T-cell (primary cell): Measurements from ENCODE around the gene RAB6B. TPM values are rescaled to one million over a fixed set of nuclear protein-coding genes. Genes with fewer than 3 reads are reported as not detected.

Experiments
- ATAC-seq, 4 experiments: fragments of 200-7000 bp in 3 of 4; fragments of 150-1000 bp in 1 of 4; cut with Tn5 transposase; replicated peaks in 1 of 4; 1 replicate in 3 of 4; 2 replicates in 1 of 4; pipeline ENCODE4 v1.10.0; 2021; ENCODE audit warnings: moderate library complexity in 3 of 4, mild to moderate bottlenecking in 2 of 4, moderate number of reproducible peaks in 1 of 4
- CTCF ChIA-PET, 2 donors: fragments of 300-600 bp; sonication (Branson Sonifier 250); formaldehyde crosslinking; loops; one replicate each; lab custom pipeline; 2022; ENCODE audit warnings: antibody characterized with exemption in 2 of 2; lab: Charles Lee
- POLR2A ChIA-PET, 2 donors: fragments of 300-600 bp; sonication (Branson Sonifier 250); formaldehyde crosslinking; loops; one replicate each; lab custom pipeline; 2022; ENCODE audit warnings: antibody characterized with exemption in 2 of 2; lab: Charles Lee
- DNase-seq, 35 experiments: peaks; one replicate each; pipeline versions ENCODE4 v3.0.0 to v3.0.0-alpha.2; 2013 to 2023
- H3K27ac ChIP-seq: one replicate; pipeline ENCODE4 v1.5.1; 2013; ENCODE audit warnings: low read length
- H3K27me3 ChIP-seq, 2 experiments: replicated peaks in 1 of 2; 1 replicate in 1 of 2; 2 replicates in 1 of 2; pipeline versions ENCODE4 v1.6.1 to v1.7.0; 2013; ENCODE audit warnings: low read length in 1 of 2, mixed read lengths in 1 of 2; ENCODE audit not compliant: control insufficient read depth in 2 of 2, insufficient read depth in 2 of 2; ENCODE audit errors: extremely low read depth in 1 of 2
- H3K36me3 ChIP-seq, 2 donors: 1 replicate in 1 of 2; 2 replicates in 1 of 2; pipeline versions ENCODE4 v1.6.1 to v1.7.0; 2013; ENCODE audit warnings: low read length in 1 of 2; ENCODE audit not compliant: control insufficient read depth in 2 of 2, insufficient read depth in 1 of 2; ENCODE audit errors: extremely low read depth in 1 of 2
- H3K4me1 ChIP-seq, 2 experiments: 1 replicate in 1 of 2; 2 replicates in 1 of 2; pipeline versions ENCODE4 v1.6.1 to v1.7.0; 2013; ENCODE audit warnings: low read length in 2 of 2, mixed read lengths in 1 of 2; ENCODE audit not compliant: insufficient read depth in 2 of 2, control insufficient read depth in 1 of 2; ENCODE audit errors: extremely low read depth in 1 of 2
- H3K4me3 ChIP-seq, 2 donors: 1 replicate in 1 of 2; 2 replicates in 1 of 2; pipeline versions ENCODE4 v1.5.1 to v1.7.0; 2013; ENCODE audit warnings: mild to moderate bottlenecking in 2 of 2, low read length in 1 of 2, moderate library complexity in 1 of 2; ENCODE audit not compliant: control insufficient read depth in 1 of 2; ENCODE audit errors: extremely low read depth in 1 of 2
- H3K9me3 ChIP-seq: 2 replicates; pipeline ENCODE4 v1.7.0; 2013
- H3K27ac Mint-ChIP-seq, 2 donors: one replicate each; pipeline ENCODE4 v1.8.0; 2020 to 2021; ENCODE audit warnings: mild to moderate bottlenecking in 2 of 2, mixed read lengths in 2 of 2
- H3K27me3 Mint-ChIP-seq, 2 donors: one replicate each; pipeline ENCODE4 v1.8.0; 2021 to 2022; ENCODE audit warnings: mixed read lengths in 2 of 2
- H3K36me3 Mint-ChIP-seq: one replicate; pipeline ENCODE4 v1.8.0; 2021; ENCODE audit warnings: mixed read lengths
- H3K4me1 Mint-ChIP-seq, 3 donors: one replicate each; pipeline ENCODE4 v1.8.0; 2020 to 2022; ENCODE audit warnings: mixed read lengths in 3 of 3, mild to moderate bottlenecking in 1 of 3
- H3K4me3 Mint-ChIP-seq, 3 donors: one replicate each; pipeline ENCODE4 v1.8.0; 2020 to 2022; ENCODE audit warnings: mild to moderate bottlenecking in 3 of 3, mixed read lengths in 3 of 3, moderate library complexity in 3 of 3
- H3K9me3 Mint-ChIP-seq, 3 donors: one replicate each; pipeline ENCODE4 v1.8.0; 2020 to 2022; ENCODE audit warnings: mixed read lengths in 3 of 3
- WGBS: methylation state at CpG from one replicate; pipeline ENCODE4 v1.1.5; 2013; ENCODE audit warnings: missing lambda C conversion rate; ENCODE audit not compliant: insufficient coverage; 5-methylcytosine and 5-hydroxymethylcytosine counted together
- total RNA-seq, 35 experiments: library from RNA in 6 of 35; stranded (reverse) in 6 of 35; fragments of 120-200 nt in 1 of 35; gene quantifications; one replicate each; pipeline versions ENCODE4 v1.2.1 to v1.2.4 and lab custom pipeline; 2013 to 2026

RAB6B gene
- total RNA-seq, 5 donors from 2014 or later (not counting 1 experiment from before 2014, with no cell fraction given): 0.23 to 2.4 (median 0.76) TPM

- Histone ChIP-seq H3K9me3 (no peaks in the 10 kb centered on the region), H3K27me3 (no peaks in the 10 kb centered on the region), H3K36me3 (peaks cover 17 to 71% of the 10 kb centered on the region in 2 donors), H3K27ac (no peak overlapping the region), H3K4me3 (no peak overlapping the region), H3K4me1 (no peaks in the 10 kb centered on the region)
- Mint-ChIP-seq H3K4me3 (no peak overlapping the region), H3K36me3 (peaks cover 66% of the 10 kb centered on the region), H3K27ac (no peak overlapping the region), H3K9me3 (no peaks in the 10 kb centered on the region), H3K4me1 (peaks cover 0 to 2% (median 2%) of the 10 kb centered on the region in 3 donors), H3K27me3 (no peaks in the 10 kb centered on the region)
- CTCF ChIA-PET: interaction anchor here in 1 of 2 donors (0.7 kb wide), 1 partner anchor 421 kb away, joined by 3 read pairs; the partner anchor contains the start of gene BFSP2
- DNase-seq: no peak
- ATAC-seq: no peak
- POLR2A ChIA-PET: interaction anchor here in 1 of 2 donors (1.1 kb wide), 1 partner anchor 15 kb away, joined by 3 read pairs; no protein-coding TSS in a partner anchor
- 100% methylated on average over 1 of the region's 3 CpGs for WGBS
Measured at GRCh38 chr3:133820889-133821675, 74.6 kb downstream of the RAB6B start.

GRCh38 chr3:133820129-133820528 is 75.6 kb downstream of the RAB6B start:
- Histone ChIP-seq H3K4me3 (no peak overlapping the region), H3K36me3 (peaks cover 20 to 80% of the 10 kb centered on the region in 2 donors), H3K27me3 (no peaks in the 10 kb centered on the region), H3K27ac (no peak overlapping the region), H3K9me3 (no peaks in the 10 kb centered on the region), H3K4me1 (no peaks in the 10 kb centered on the region)
- POLR2A ChIA-PET: interaction anchor here in 1 of 2 donors (0.5 to 0.7 kb wide), 3 partner anchors 15 to 1163 kb away, joined by 3 to 7 read pairs (median 3); partner anchors contain the start of gene SRPRB
- Mint-ChIP-seq H3K4me3 (no peak overlapping the region), H3K4me1 (peaks cover 3 to 7% (median 3%) of the 10 kb centered on the region in 3 donors), H3K27ac (no peak overlapping the region), H3K27me3 (no peaks in the 10 kb centered on the region), H3K9me3 (no peaks in the 10 kb centered on the region), H3K36me3 (peaks cover 63% of the 10 kb centered on the region)
- 88% methylated on average over 2 of the region's 4 CpGs for WGBS
- ATAC-seq (no peak), DNase-seq (no peak)
- CTCF ChIA-PET: interaction anchor here in 1 of 2 donors (0.9 kb wide), 1 partner anchor 108 kb away, joined by 3 read pairs; no protein-coding TSS in a partner anchor

GRCh38 chr3:133815386-133815785 is 80.3 kb downstream of the RAB6B start:
- no peak overlapping the region for H3K4me3 Mint-ChIP-seq
- H3K4me1 ChIP-seq: no peaks in the 10 kb centered on the region
- DNase-seq: no peak
- H3K9me3 ChIP-seq: no peaks in the 10 kb centered on the region
- H3K27ac Mint-ChIP-seq: no peak overlapping the region
- peaks cover 3 to 78% of the 10 kb centered on the region in 2 donors for H3K36me3 ChIP-seq
- H3K4me1 Mint-ChIP-seq: peaks cover 14 to 23% (median 21%) of the 10 kb centered on the region in 3 donors
- H3K9me3 Mint-ChIP-seq: no peaks in the 10 kb centered on the region
- peaks cover 48% of the 10 kb centered on the region for H3K36me3 Mint-ChIP-seq
- no peak for ATAC-seq
- no peaks in the 10 kb centered on the region for H3K27me3 ChIP-seq
- ChIA-PET POLR2A (no interaction called here), CTCF (no interaction called here)
- WGBS: no CpG with 5 or more reads among the region's 2 CpGs
- no peak overlapping the region for H3K4me3 ChIP-seq
- no peak overlapping the region for H3K27ac ChIP-seq
- no peaks in the 10 kb centered on the region for H3K27me3 Mint-ChIP-seq

GRCh38 chr3:133812872-133813271 is 82.8 kb downstream of the RAB6B start:
- Histone ChIP-seq H3K4me1 (no peaks in the 10 kb centered on the region), H3K9me3 (no peaks in the 10 kb centered on the region), H3K36me3 (peaks cover 6 to 83% of the 10 kb centered on the region in 2 donors), H3K27ac (no peak overlapping the region), H3K27me3 (no peaks in the 10 kb centered on the region), H3K4me3 (no peak overlapping the region)
- no peak overlapping the region for H3K27ac Mint-ChIP-seq
- POLR2A ChIA-PET: interaction anchor here in 1 of 2 donors (0.6 kb wide), 1 partner anchor 137 kb away, joined by 3 read pairs; no protein-coding TSS in a partner anchor
- H3K27me3 Mint-ChIP-seq: no peaks in the 10 kb centered on the region
- H3K9me3 Mint-ChIP-seq: no peaks in the 10 kb centered on the region
- ATAC-seq (no peak), DNase-seq (no peak)
- no CpG with 5 or more reads among the region's 1 CpG for WGBS
- CTCF ChIA-PET: no interaction called here
- peaks cover 27 to 38% (median 27%) of the 10 kb centered on the region in 3 donors for H3K4me1 Mint-ChIP-seq
- no peak overlapping the region for H3K4me3 Mint-ChIP-seq
- H3K36me3 Mint-ChIP-seq: peaks cover 47% of the 10 kb centered on the region

GRCh38 chr3:133805702-133806475 is 89.8 kb downstream of the RAB6B start, which contains the start of gene SRPRB:
Gene SRPRB, plus strand, starts transcription at chr3:133805815. Its CDS starts 34 bp downstream, at chr3:133805849.
- POLR2A ChIA-PET: interaction anchor here (0.5 to 0.7 kb wide), 5 partner anchors 14 to 1145 kb away, joined by 3 to 5 read pairs (median 3); no protein-coding TSS in a partner anchor
- no peaks in the 10 kb centered on the region for H3K9me3 ChIP-seq
- 0% methylated on average over 38 of the region's 53 CpGs for WGBS
- Mint-ChIP-seq H3K9me3 (no peaks in the 10 kb centered on the region), H3K27ac (peak within 1 kb of the TSS; percentile 86 to 93), H3K4me1 (peaks cover 22 to 44% (median 42%) of the 10 kb centered on the region in 3 donors), H3K27me3 (no peaks in the 10 kb centered on the region), H3K4me3 (peak within 1 kb of the TSS; percentile 95 to 99 (median 97)), H3K36me3 (peaks cover 20% of the 10 kb centered on the region)
- CTCF ChIA-PET: interaction anchor here (0.6 to 2.6 kb wide), 3 partner anchors 12 to 346 kb away, joined by 3 to 11 read pairs (median 3); partner anchors contain the start of gene TOPBP1 (in 1 of the 2)
- H3K27me3 ChIP-seq: no peaks in the 10 kb centered on the region
- H3K27ac ChIP-seq: peak within 1 kb of the TSS; percentile 74
- peak within 1 kb of the TSS; percentile 70 to 94 for H3K4me3 ChIP-seq
- ATAC-seq (peak; percentile 97 to 99 (median 98)), DNase-seq (peak; percentile 84 to 97 (median 95))
- peaks cover 3 to 14% of the 10 kb centered on the region in 2 experiments for H3K4me1 ChIP-seq
- H3K36me3 ChIP-seq: peaks cover 3 to 29% of the 10 kb centered on the region in 2 donors
